HG02623 (cell line): Measurements from ENCODE around the gene HBG1.

Source experiments
- ATAC-seq: cut with Tn5 transposase; IDR thresholded peaks from one replicate; pipeline ENCODE4 v1.9.1; 2021; ENCODE audit warnings: moderate library complexity; ENCODE audit not compliant: unreplicated experiment

HBG1 gene

GRCh38 chr11:5228124-5228523, 21.5 kb downstream of the HBG1 start:
- ATAC-seq, result no peak

- ATAC-seq, result no peak
Measured at GRCh38 chr11:5227681-5228080, 22.0 kb downstream of the HBG1 start.

- ATAC-seq, result no peak
Measured at GRCh38 chr11:5226732-5227310, 22.8 kb downstream of the HBG1 start, which contains the start of gene HBB. Gene HBB (minus strand): TSS chr11:5227071. CDS start chr11:5227021, 50 bp downstream.

GRCh38 chr11:5225480-5225871, 24.2 kb downstream of the HBG1 start:
- no peak for ATAC-seq

- ATAC-seq, result no peak
Measured at GRCh38 chr11:5224538-5225479, 24.8 kb downstream of the HBG1 start.

- no peak for ATAC-seq
Measured at GRCh38 chr11:5223686-5224085, 26.0 kb downstream of the HBG1 start.

- no peak for ATAC-seq
Measured at GRCh38 chr11:5223146-5223545, 26.5 kb downstream of the HBG1 start.

GRCh38 chr11:5210376-5210885, 39.2 kb downstream of the HBG1 start:
- no peak for ATAC-seq

- ATAC-seq, result no peak
Measured at GRCh38 chr11:5204787-5205186, 44.9 kb downstream of the HBG1 start.

GRCh38 chr11:5203366-5203765, 46.3 kb downstream of the HBG1 start:
- ATAC-seq, result no peak

GRCh38 chr11:5200582-5200981, 49.1 kb downstream of the HBG1 start, which contains the start of gene OR51V1:
Gene OR51V1 (minus strand): TSS chr11:5200682. CDS start chr11:5200682, 0 bp downstream.
- ATAC-seq, result no peak

- ATAC-seq, result no peak
Measured at GRCh38 chr11:5198285-5198684, 51.4 kb downstream of the HBG1 start.
